CD4-positive, alpha-beta T cell (primary cell): Measurements from ENCODE around the gene ALPK1. TPM values are rescaled to one million over a fixed set of nuclear protein-coding genes. Genes with fewer than 3 reads are reported as not detected.

Experiments
- ATAC-seq: fragments of 200-7000 bp; cut with Tn5 transposase; one replicate; pipeline ENCODE4 v1.10.0; 2022; ENCODE audit warnings: mild to moderate bottlenecking; ENCODE audit not compliant: poor library complexity
- CTCF ChIA-PET: fragments of 350-600 bp; sonication (Branson Sonifier 250); formaldehyde crosslinking; loops from one replicate; lab custom pipeline; 2021; ENCODE audit warnings: antibody characterized with exemption, inconsistent platforms; lab: Charles Lee
- POLR2A ChIA-PET: fragments of 350-600 bp; sonication (Branson Sonifier 250); formaldehyde crosslinking; loops from one replicate; lab custom pipeline; 2021; ENCODE audit warnings: antibody characterized with exemption, inconsistent platforms; lab: Charles Lee
- DNase-seq, 14 experiments: peaks; one replicate each; pipeline ENCODE4 v3.0.0-alpha.2; 2013 to 2020; ENCODE audit warnings: mixed read lengths in 2 of 14
- H3K27ac ChIP-seq, 2 donors: one replicate each; pipeline versions ENCODE4 v1.5.1 to v1.7.0; 2013; ENCODE audit warnings: low read length in 2 of 2, low read depth in 1 of 2, mild to moderate bottlenecking in 1 of 2
- H3K27me3 ChIP-seq, 2 experiments: 1 replicate in 1 of 2; 2 replicates in 1 of 2; pipeline versions ENCODE4 v1.6.1 to v1.7.0; 2013; ENCODE audit warnings: low read length in 2 of 2, control low read depth in 1 of 2, mild to moderate bottlenecking in 1 of 2, moderate library complexity in 1 of 2; ENCODE audit not compliant: insufficient read depth in 2 of 2, control insufficient read depth in 1 of 2
- H3K36me3 ChIP-seq: one replicate; pipeline ENCODE4 v1.6.1; 2013; ENCODE audit warnings: low read length, control low read depth; ENCODE audit not compliant: insufficient read depth
- H3K4me1 ChIP-seq: one replicate; pipeline ENCODE4 v1.6.1; 2013; ENCODE audit warnings: low read length, control low read depth; ENCODE audit not compliant: insufficient read depth
- H3K4me3 ChIP-seq: one replicate; pipeline ENCODE4 v1.5.1; 2013; ENCODE audit warnings: mild to moderate bottlenecking, low read length, moderate library complexity
- H3K9me3 ChIP-seq, 2 experiments: 1 replicate in 1 of 2; 2 replicates in 1 of 2; pipeline versions ENCODE4 v1.6.1 to v1.7.0; 2013; ENCODE audit warnings: low read length in 2 of 2, mild to moderate bottlenecking in 2 of 2, control low read depth in 1 of 2, moderate library complexity in 1 of 2; ENCODE audit not compliant: control insufficient read depth in 1 of 2, insufficient read depth in 1 of 2
- H3K27ac Mint-ChIP-seq: one replicate; pipeline ENCODE4 v1.8.0; 2020; ENCODE audit warnings: mixed read lengths
- H3K27me3 Mint-ChIP-seq: one replicate; pipeline ENCODE4 v1.8.0; 2021; ENCODE audit warnings: mixed read lengths
- H3K36me3 Mint-ChIP-seq: one replicate; pipeline ENCODE4 v1.8.0; 2021; ENCODE audit warnings: low read depth, mixed read lengths
- H3K4me1 Mint-ChIP-seq: one replicate; pipeline ENCODE4 v1.8.0; 2021; ENCODE audit warnings: low read depth, mixed read lengths
- H3K4me3 Mint-ChIP-seq: one replicate; pipeline ENCODE4 v1.8.0; 2020; ENCODE audit warnings: mild to moderate bottlenecking, mixed read lengths
- H3K9me3 Mint-ChIP-seq: one replicate; pipeline ENCODE4 v1.8.0; 2020; ENCODE audit warnings: mixed read lengths
- CTCF ChIP-seq: fragments of 200-600 bp; IDR thresholded peaks from one replicate; pipeline ENCODE4 v1.8.0; 2022; ENCODE audit warnings: antibody characterized with exemption, mild to moderate bottlenecking
- intact Hi-C, 2 experiments: fragments of 100-400 bp; cut with DNase I in 1 of 2; cut with micrococcal nuclease in 1 of 2; formaldehyde crosslinking; loops; one replicate each; pipeline versions ENCODE4 v1.15.1 to v1.9.0; 2023 to 2025; cut with DNase I, micrococcal nuclease
- total RNA-seq, 174 experiments: library from RNA in 2 of 174; stranded (reverse) in 2 of 174; gene quantifications; one replicate each; pipeline ENCODE4 v1.2.3 and lab custom pipeline; 2021 to 2026

ALPK1 gene
- total RNA-seq, 2 experiments from 2014 or later = 8.2 to 9.5 TPM

GRCh38 chr4:112270051-112270450, 27.1 kb upstream of the ALPK1 start:
- intact Hi-C loops = no loop called here
- no peak for DNase-seq

GRCh38 chr4:112270640-112271421, 26.3 kb upstream of the ALPK1 start:
- Mint-ChIP-seq H3K27me3 (no peaks in the 10 kb centered on the region), H3K9me3 (no peaks in the 10 kb centered on the region), H3K4me1 (peaks cover 7% of the 10 kb centered on the region), H3K36me3 (peaks cover 40% of the 10 kb centered on the region), H3K4me3 (no peak overlapping the region), H3K27ac (no peak overlapping the region)
- Histone ChIP-seq H3K4me3 (no peak overlapping the region), H3K27me3 (no peaks in the 10 kb centered on the region), H3K4me1 (no peaks in the 10 kb centered on the region), H3K36me3 (peaks cover 17% of the 10 kb centered on the region), H3K9me3 (no peaks in the 10 kb centered on the region), H3K27ac (no peak overlapping the region)
- intact Hi-C loops = no loop called here
- DNase-seq = no peak
- TF ChIP-seq CTCF = no peak
- no peak for ATAC-seq
- CTCF ChIA-PET = no interaction called here
- POLR2A ChIA-PET = interaction anchor here (1.2 kb wide), 1 partner anchor 38 kb away, joined by 3 read pairs; no protein-coding TSS in a partner anchor

More at GRCh38 chr4:112270051-112270450, 27.1 kb upstream of the ALPK1 start:
- peaks cover 13% of the 10 kb centered on the region for H3K36me3 ChIP-seq
- no peak for TF ChIP-seq CTCF
- no peak for ATAC-seq
- H3K36me3 Mint-ChIP-seq = peaks cover 40% of the 10 kb centered on the region
- no peaks in the 10 kb centered on the region for H3K9me3 ChIP-seq
- no peak overlapping the region for H3K4me3 Mint-ChIP-seq
- peaks cover 7% of the 10 kb centered on the region for H3K4me1 Mint-ChIP-seq
- no peak overlapping the region for H3K4me3 ChIP-seq
- H3K27ac ChIP-seq = no peak overlapping the region
- CTCF ChIA-PET = no interaction called here
- H3K27ac Mint-ChIP-seq = no peak overlapping the region
- H3K9me3 Mint-ChIP-seq = no peaks in the 10 kb centered on the region
- no peaks in the 10 kb centered on the region for H3K27me3 Mint-ChIP-seq
- H3K4me1 ChIP-seq = no peaks in the 10 kb centered on the region
- POLR2A ChIA-PET = no interaction called here
- H3K27me3 ChIP-seq = no peaks in the 10 kb centered on the region

- Histone ChIP-seq H3K4me1 (no peaks in the 10 kb centered on the region), H3K36me3 (peaks cover 29% of the 10 kb centered on the region), H3K9me3 (no peaks in the 10 kb centered on the region), H3K4me3 (no peak overlapping the region), H3K27ac (no peak overlapping the region), H3K27me3 (no peaks in the 10 kb centered on the region)
- Mint-ChIP-seq H3K36me3 (peaks cover 43% of the 10 kb centered on the region), H3K4me1 (peaks cover 10% of the 10 kb centered on the region), H3K27ac (peak overlapping the region; percentile 32), H3K4me3 (no peak overlapping the region), H3K27me3 (no peaks in the 10 kb centered on the region), H3K9me3 (no peaks in the 10 kb centered on the region)
- CTCF ChIA-PET = no interaction called here
- ATAC-seq (no peak), DNase-seq (no peak)
- no peak for TF ChIP-seq CTCF
- POLR2A ChIA-PET = interaction anchor here (1.0 to 1.2 kb wide), 2 partner anchors 14 to 37 kb away, joined by 3 read pairs; partner anchors contain the start of gene TIFA
- intact Hi-C loops = no loop called here
Measured at GRCh38 chr4:112272292-112272691, 24.9 kb upstream of the ALPK1 start.
